Measurements from ENCODE around the gene EIF2D. TPM values are rescaled to one million over a fixed set of nuclear protein-coding genes. Genes with fewer than 3 reads are reported as not detected.
A peak's percentile ranks its signal among the peaks of the same experiment; 100 is the strongest.

EIF2D gene
- total and polyA plus RNA-seq, 9 of the 15 experiments (the other 6 are each of a cell fraction or from before 2014, with no cell fraction given): 81.1 to 138 (median 93.9) TPM

DNA sequence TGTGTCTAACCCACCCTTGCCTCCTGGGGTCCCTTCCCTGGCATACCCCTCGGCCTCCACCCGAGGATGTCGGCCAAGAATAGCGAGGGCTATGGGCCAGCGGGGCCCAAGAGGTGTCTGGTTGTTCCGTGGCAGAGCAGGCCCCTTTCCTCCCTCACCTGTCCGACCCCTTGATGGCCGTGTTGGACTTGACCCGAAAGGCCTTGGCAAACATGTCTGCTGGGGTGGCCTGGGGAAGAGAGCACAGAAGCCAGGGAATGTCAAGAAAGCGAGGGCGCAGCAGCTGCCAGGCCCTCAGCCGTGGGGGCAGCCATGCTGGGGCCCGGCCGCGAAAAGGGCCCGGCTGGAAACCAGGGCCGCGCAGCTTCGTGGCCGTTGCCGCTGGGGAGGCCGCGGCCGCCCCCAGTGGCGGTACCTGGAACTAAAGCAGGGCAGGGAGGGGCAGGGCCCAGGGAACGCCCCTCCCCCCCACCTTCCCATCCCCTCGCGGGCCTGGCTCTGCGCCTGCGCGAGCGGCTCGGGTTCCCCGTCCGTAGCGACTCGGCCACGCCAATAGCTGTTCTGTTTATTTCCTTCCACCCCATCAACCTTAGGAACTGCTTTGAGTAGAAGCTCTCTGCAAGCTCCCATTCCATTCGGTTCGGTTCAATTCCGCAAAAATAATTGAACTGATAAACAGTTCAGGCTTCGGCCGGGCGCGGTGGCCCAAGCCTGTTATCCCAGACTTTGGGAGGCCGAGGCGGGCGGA, at the start of gene EIF2D (continued):
- TF ChIP-seq MAFG (tag; conservative IDR thresholded peaks at IDR 0.05): no peak
- peak; percentile 76; the same call in 1 of the 2 replicates for TF ChIP-seq ZNF282 (CRISPR knock-in tag; IDR thresholded peaks at IDR 0.05)
- peak; percentile 15; the same call in 1 of the 2 replicates for TF ChIP-seq ZNF445 (CRISPR knock-in tag; IDR thresholded peaks at IDR 0.05; ENCODE audit: low read depth)
- TF ChIP-seq HOXB6 (CRISPR knock-in tag; IDR thresholded peaks at IDR 0.05; ENCODE audit: borderline replicate concordance): no peak
- TF ChIP-seq MYNN (IDR thresholded peaks at IDR 0.05): 0 out of 2 replicates have a peak, but pooled peaks have one; percentile 54
- TF ChIP-seq MYNN (CRISPR knock-in tag; IDR thresholded peaks at IDR 0.05): no peak
- no peak for TF ChIP-seq HNRNPLL (IDR thresholded peaks at IDR 0.05; ENCODE audit: low read depth, low read length, poor library complexity, severe bottlenecking)
- TF ChIP-seq KLF16 (IDR thresholded peaks at IDR 0.05): peak; percentile 57; the same call in 1 of the 2 replicates
- peak; percentile 94 for TF ChIP-seq SAP30 (IDR thresholded peaks at IDR 0.05; ENCODE audit: borderline replicate concordance, insufficient read depth, low read depth, low read length, poor library complexity, severe bottlenecking)
- TF ChIP-seq ZFX (CRISPR knock-in tag; IDR thresholded peaks at IDR 0.05): peak; percentile 100
- TF ChIP-seq CHD4 (IDR thresholded peaks at IDR 0.05; ENCODE audit: insufficient read depth, insufficient replicate concordance, low read depth, low read length, poor library complexity, severe bottlenecking): no peak
- TF ChIP-seq, protein P1, sequence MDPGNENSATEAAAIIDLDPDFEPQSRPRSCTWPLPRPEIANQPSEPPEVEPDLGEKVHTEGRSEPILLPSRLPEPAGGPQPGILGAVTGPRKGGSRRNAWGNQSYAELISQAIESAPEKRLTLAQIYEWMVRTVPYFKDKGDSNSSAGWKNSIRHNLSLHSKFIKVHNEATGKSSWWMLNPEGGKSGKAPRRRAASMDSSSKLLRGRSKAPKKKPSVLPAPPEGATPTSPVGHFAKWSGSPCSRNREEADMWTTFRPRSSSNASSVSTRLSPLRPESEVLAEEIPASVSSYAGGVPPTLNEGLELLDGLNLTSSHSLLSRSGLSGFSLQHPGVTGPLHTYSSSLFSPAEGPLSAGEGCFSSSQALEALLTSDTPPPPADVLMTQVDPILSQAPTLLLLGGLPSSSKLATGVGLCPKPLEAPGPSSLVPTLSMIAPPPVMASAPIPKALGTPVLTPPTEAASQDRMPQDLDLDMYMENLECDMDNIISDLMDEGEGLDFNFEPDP (CRISPR knock-in tag; IDR thresholded peaks at IDR 0.05): no peak
- peak; percentile 100 for TF ChIP-seq U2AF1 (optimal IDR thresholded peaks at IDR 0.05; ENCODE audit: low read depth, low read length)
- TF ChIP-seq ZNF644 (tag; IDR thresholded peaks at IDR 0.05; ENCODE audit: low read depth): peak; percentile 89
- TF ChIP-seq SMARCB1 (IDR thresholded peaks at IDR 0.05; ENCODE audit: insufficient read length, low read depth): no peak
- peak; percentile 99 for TF ChIP-seq GATAD2B (IDR thresholded peaks at IDR 0.05; ENCODE audit: borderline replicate concordance)
- peak; percentile 99 for TF ChIP-seq FIP1L1 (IDR thresholded peaks at IDR 0.05; ENCODE audit: low read depth, low read length, poor library complexity, severe bottlenecking)
- no peak for TF ChIP-seq HNRNPH1 (optimal IDR thresholded peaks at IDR 0.05; ENCODE audit: low read depth, low read length)
- TF ChIP-seq, protein P2, sequence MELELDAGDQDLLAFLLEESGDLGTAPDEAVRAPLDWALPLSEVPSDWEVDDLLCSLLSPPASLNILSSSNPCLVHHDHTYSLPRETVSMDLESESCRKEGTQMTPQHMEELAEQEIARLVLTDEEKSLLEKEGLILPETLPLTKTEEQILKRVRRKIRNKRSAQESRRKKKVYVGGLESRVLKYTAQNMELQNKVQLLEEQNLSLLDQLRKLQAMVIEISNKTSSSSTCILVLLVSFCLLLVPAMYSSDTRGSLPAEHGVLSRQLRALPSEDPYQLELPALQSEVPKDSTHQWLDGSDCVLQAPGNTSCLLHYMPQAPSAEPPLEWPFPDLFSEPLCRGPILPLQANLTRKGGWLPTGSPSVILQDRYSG (tag; conservative IDR thresholded peaks at IDR 0.05; ENCODE audit: low read depth): peak; percentile 73; the same call in 1 of the 2 replicates
- peak; percentile 56 for TF ChIP-seq SMC3 (conservative IDR thresholded peaks at IDR 0.05; ENCODE audit: insufficient read depth, low read depth, low read length)
- TF ChIP-seq MYC (IDR thresholded peaks at IDR 0.05; ENCODE audit: low read depth, low read length): peak; percentile 95
- peak; percentile 64; the same call in 1 of the 2 replicates for TF ChIP-seq MYC (CRISPR knock-in tag; IDR thresholded peaks at IDR 0.05; ENCODE audit: borderline replicate concordance, low read depth)
- TF ChIP-seq, protein P3, sequence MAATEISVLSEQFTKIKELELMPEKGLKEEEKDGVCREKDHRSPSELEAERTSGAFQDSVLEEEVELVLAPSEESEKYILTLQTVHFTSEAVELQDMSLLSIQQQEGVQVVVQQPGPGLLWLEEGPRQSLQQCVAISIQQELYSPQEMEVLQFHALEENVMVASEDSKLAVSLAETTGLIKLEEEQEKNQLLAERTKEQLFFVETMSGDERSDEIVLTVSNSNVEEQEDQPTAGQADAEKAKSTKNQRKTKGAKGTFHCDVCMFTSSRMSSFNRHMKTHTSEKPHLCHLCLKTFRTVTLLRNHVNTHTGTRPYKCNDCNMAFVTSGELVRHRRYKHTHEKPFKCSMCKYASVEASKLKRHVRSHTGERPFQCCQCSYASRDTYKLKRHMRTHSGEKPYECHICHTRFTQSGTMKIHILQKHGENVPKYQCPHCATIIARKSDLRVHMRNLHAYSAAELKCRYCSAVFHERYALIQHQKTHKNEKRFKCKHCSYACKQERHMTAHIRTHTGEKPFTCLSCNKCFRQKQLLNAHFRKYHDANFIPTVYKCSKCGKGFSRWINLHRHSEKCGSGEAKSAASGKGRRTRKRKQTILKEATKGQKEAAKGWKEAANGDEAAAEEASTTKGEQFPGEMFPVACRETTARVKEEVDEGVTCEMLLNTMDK (IDR thresholded peaks at IDR 0.05; ENCODE audit: borderline replicate concordance, insufficient read depth, low read depth, low read length, poor library complexity, severe bottlenecking): peak; percentile 85
